HCT116 (cell line): ENCODE data around the gene SLC8A2. TPM values are rescaled to one million over a fixed set of nuclear protein-coding genes. Genes with fewer than 3 reads are reported as not detected.

ENCODE experiments used
- ATAC-seq: fragments of 200-7000 bp; cut with Tn5 transposase; 2 replicates; pipeline ENCODE4 v1.9.1; 2020; ENCODE audit warnings: mild to moderate bottlenecking, moderate library complexity
- BruUV-seq: library from RNA; stranded (reverse); fragments of 400-500 nt; replicated peaks from 2 replicates; lab custom pipeline; 2021; lab: Mats Ljungman, UMichigan
- CTCF ChIA-PET: fragments of 300-600 bp; sonication (Branson Sonifier 250); formaldehyde crosslinking; loops from one replicate; lab custom pipeline; 2021; ENCODE audit warnings: antibody characterized with exemption; lab: Charles Lee
- POLR2A ChIA-PET: fragments of 300-600, 350-600 bp; sonication (Branson Sonifier 250); formaldehyde crosslinking; loops from one replicate; lab custom pipeline; 2021; ENCODE audit warnings: antibody characterized with exemption; lab: Charles Lee
- RAD21 ChIA-PET, 2 experiments: fragments of 300-600 bp; sonication (Branson Sonifier 250); formaldehyde crosslinking; loops; one replicate each; lab custom pipeline; 2023; ENCODE audit warnings: low total read pairs in 2 of 2; ENCODE audit not compliant: uncharacterized antibody in 2 of 2, unreplicated experiment in 2 of 2, low non-redundant PET in 1 of 2; lab: Charles Lee
- DNase-seq: peaks from one replicate; pipeline ENCODE4 v3.0.0-alpha.2; 2010; ENCODE audit warnings: low read depth, low spot score
- H2AFZ ChIP-seq: fragments of 200-600 bp; shearing (Covaris generic), sonication (generic); 2 replicates; pipeline ENCODE4 v1.6.1; 2017; ENCODE audit warnings: low read depth, mixed run types, mixed read lengths, antibody characterized with exemption, low read length; ENCODE audit not compliant: poor library complexity, severe bottlenecking
- H3K27ac ChIP-seq: 2 replicates; pipeline ENCODE4 v1.5.1; 2012; ENCODE audit warnings: low read depth, low read length
- H3K27me3 ChIP-seq: fragments of 200-600 bp; sonication (generic); 2 replicates; pipeline ENCODE4 v1.6.1; 2016; ENCODE audit warnings: mixed run types, low read length, mixed read lengths; ENCODE audit not compliant: insufficient read depth
- H3K36me3 ChIP-seq, 2 experiments: fragments of 200-500 bp in 1 of 2; fragments of 200-600 bp in 1 of 2; sonication (Bioruptor generic) in 1 of 2; sonication (generic) in 1 of 2; 2 replicates each; pipeline versions ENCODE4 v1.5.1 to v1.6.1; 2014 to 2016; ENCODE audit warnings: low read length in 2 of 2, inconsistent platforms in 1 of 2, mixed read lengths in 1 of 2, mixed run types in 1 of 2; ENCODE audit not compliant: insufficient read depth in 2 of 2, control insufficient read depth in 1 of 2
- H3K4me1 ChIP-seq, 2 experiments: fragments of 200-600 bp in 1 of 2; sonication (generic) in 1 of 2; 2 replicates each; pipeline versions ENCODE4 v1.5.1 to v1.6.1; 2012 to 2017; ENCODE audit warnings: low read length in 2 of 2, inconsistent platforms in 1 of 2, mild to moderate bottlenecking in 1 of 2, mixed read lengths in 1 of 2, mixed run types in 1 of 2, moderate library complexity in 1 of 2; ENCODE audit not compliant: insufficient read depth in 2 of 2, control insufficient read depth in 1 of 2
- H3K4me2 ChIP-seq: fragments of 200-600 bp; sonication (generic); 2 replicates; pipeline ENCODE4 v1.6.1; 2017; ENCODE audit warnings: mixed run types, low read length, mixed read lengths
- H3K4me3 ChIP-seq, 2 experiments: fragments of 200-600 bp in 1 of 2; sonication (generic) in 1 of 2; replicated peaks in 1 of 2; 2 replicates each; pipeline ENCODE4 v1.5.1; 2011 to 2016; ENCODE audit warnings: low read length in 2 of 2, control low read depth in 1 of 2, low read depth in 1 of 2, mild to moderate bottlenecking in 1 of 2, mixed read lengths in 1 of 2, mixed run types in 1 of 2
- H3K79me2 ChIP-seq: fragments of 200-600 bp; sonication (generic); 2 replicates; pipeline ENCODE4 v1.6.1; 2017; ENCODE audit warnings: mild to moderate bottlenecking, mixed run types, low read length, moderate library complexity, mixed read lengths; ENCODE audit not compliant: insufficient read depth
- H3K9ac ChIP-seq: fragments of 200-600 bp; sonication (generic); 2 replicates; pipeline ENCODE4 v1.6.1; 2016; ENCODE audit warnings: low read length, mixed read lengths
- H3K9me2 ChIP-seq: fragments of 200-600 bp; sonication (generic), shearing (Covaris generic); 2 replicates; pipeline ENCODE4 v1.6.1; 2017; ENCODE audit warnings: mixed run types, mild to moderate bottlenecking, moderate library complexity; ENCODE audit not compliant: insufficient read depth
- H3K9me3 ChIP-seq, 2 experiments: fragments of 200-500 bp in 1 of 2; fragments of 200-600 bp in 1 of 2; sonication (Bioruptor generic) in 1 of 2; sonication (generic) in 1 of 2; 2 replicates each; pipeline ENCODE4 v1.6.1; 2014 to 2017; ENCODE audit warnings: low read length in 2 of 2, mixed read lengths in 2 of 2, inconsistent platforms in 1 of 2, low read depth in 1 of 2, mild to moderate bottlenecking in 1 of 2, mixed run types in 1 of 2, moderate library complexity in 1 of 2; ENCODE audit not compliant: control insufficient read depth in 1 of 2, insufficient read depth in 1 of 2
- H4K20me1 ChIP-seq: fragments of 200-600 bp; sonication (generic), shearing (Covaris generic); 2 replicates; pipeline ENCODE4 v1.6.1; 2017; ENCODE audit warnings: mixed run types, mild to moderate bottlenecking, moderate library complexity; ENCODE audit not compliant: insufficient read depth
- CBX3 ChIP-seq: IDR thresholded peaks from 2 replicates; pipeline ENCODE4 v1.6.1; 2012; ENCODE audit warnings: low read depth
- CEBPB ChIP-seq: IDR thresholded peaks from 2 replicates; pipeline ENCODE4 v1.6.1; 2012; ENCODE audit warnings: low read depth
- CTCF ChIP-seq, 3 experiments: fragments of 200-600 bp in 1 of 3; sonication (generic) in 1 of 3; IDR thresholded peaks in 2 of 3; conservative IDR thresholded peaks in 1 of 3; 2 replicates each; pipeline ENCODE4 v1.5.1; 2012 to 2017; ENCODE audit warnings: low read depth in 2 of 3, low read length in 2 of 3, antibody characterized with exemption in 1 of 3, borderline replicate concordance in 1 of 3, control low read depth in 1 of 3, mild to moderate bottlenecking in 1 of 3, mixed read lengths in 1 of 3, mixed run types in 1 of 3, moderate library complexity in 1 of 3; ENCODE audit not compliant: insufficient read depth in 1 of 3
- EGR1 ChIP-seq: IDR thresholded peaks from 2 replicates; pipeline ENCODE4 v1.6.1; 2012; ENCODE audit warnings: low read depth
- ELF1 ChIP-seq: IDR thresholded peaks from 2 replicates; pipeline ENCODE4 v1.6.1; 2012; ENCODE audit warnings: low read depth, borderline replicate concordance
- FOSL1 ChIP-seq: IDR thresholded peaks from 2 replicates; pipeline ENCODE4 v1.6.1; 2012; ENCODE audit warnings: low read depth
- JUND ChIP-seq: IDR thresholded peaks from 2 replicates; pipeline ENCODE4 v1.6.1; 2012
- MAX ChIP-seq: IDR thresholded peaks from 2 replicates; pipeline ENCODE4 v1.6.1; 2012
- POLR2A ChIP-seq: IDR thresholded peaks from 2 replicates; pipeline ENCODE4 v1.7.0; 2011; ENCODE audit warnings: borderline replicate concordance; ENCODE audit not compliant: insufficient read depth, insufficient read length; ENCODE audit errors: extremely low read depth
- RAD21 ChIP-seq: IDR thresholded peaks from 2 replicates; pipeline ENCODE4 v1.6.1; 2012; ENCODE audit warnings: low read depth, mild to moderate bottlenecking
- REST ChIP-seq: IDR thresholded peaks from 2 replicates; pipeline ENCODE4 v1.6.1; 2012; ENCODE audit warnings: low read depth
- ZNF274 ChIP-seq: fragments of 200-500 bp; sonication (Bioruptor generic); IDR thresholded peaks from 2 replicates; pipeline ENCODE4 v1.6.1; 2014; ENCODE audit warnings: mild to moderate bottlenecking, low read depth, low read length, inconsistent platforms
- intact Hi-C: fragments of 100-400 bp; cut with micrococcal nuclease; formaldehyde crosslinking; loops from 2 replicates; pipeline ENCODE4 v1.10.0; 2022
- total RNA-seq: library from RNA; stranded (reverse); gene quantifications from one replicate; pipeline ENCODE4 v1.2.1, GENCODE V29; 2021; ENCODE audit not compliant: unreplicated experiment

The SLC8A2 gene
- total RNA-seq, 1 experiment from 2014 or later: 0.98 TPM

GRCh38 chr19:47480658-47481057 is 9.0 kb upstream of the SLC8A2 start:
- Histone ChIP-seq H3K9me2 (no peaks in the 10 kb centered on the region), H3K4me1 (peaks cover 6 to 15% of the 10 kb centered on the region in 2 experiments; a peak in 2 of 4 replicates), H3K9me3 (no peaks in the 10 kb centered on the region), H4K20me1 (no peaks in the 10 kb centered on the region), H2AFZ (no peak overlapping the region), H3K27me3 (no peaks in the 10 kb centered on the region), H3K36me3 (no peaks in the 10 kb centered on the region; a peak in 1 of 4 replicates), H3K79me2 (no peaks in the 10 kb centered on the region), H3K9ac (no peak overlapping the region), H3K4me2 (no peak overlapping the region), H3K4me3 (no peak overlapping the region), H3K27ac (no peak overlapping the region)
- ChIA-PET CTCF (no interaction called here), POLR2A (interaction anchor here (0.6 kb wide), 1 partner anchor 120 kb away, joined by 3 read pairs; no protein-coding TSS in a partner anchor), RAD21 (no interaction called here)
- ATAC-seq: no peak
- intact Hi-C loops: loop anchor here (5.0 kb wide), 1 partner anchor 33 kb away; no protein-coding TSS in a partner anchor
- no TSS peak for BruUV-seq
- no peak for DNase-seq
- TF ChIP-seq ZNF274 (no peak), FOSL1 (no peak), RAD21 (no peak), CTCF (IDR thresholded peaks at IDR 0.05 in 2 of 3, conservative IDR thresholded peaks at IDR 0.05 in 1 of 3; ENCODE audit: borderline replicate concordance in 1 of 3, insufficient read depth in 1 of 3, low read depth in 2 of 3, low read length in 2 of 3) (no peak), MAX (no peak), CBX3 (no peak), REST (no peak), POLR2A (no peak), JUND (no peak), EGR1 (no peak), ELF1 (no peak), CEBPB (no peak)
